ENCODE data around the gene WHRN. TPM values are rescaled to one million over a fixed set of nuclear protein-coding genes. Genes with fewer than 3 reads are reported as not detected.

Gene WHRN
- total and polyA plus RNA-seq, 9 of the 15 experiments (the other 6 are each of a cell fraction or from before 2014, with no cell fraction given), result 0.31 to 14.1 (median 3.0) TPM

DNA sequence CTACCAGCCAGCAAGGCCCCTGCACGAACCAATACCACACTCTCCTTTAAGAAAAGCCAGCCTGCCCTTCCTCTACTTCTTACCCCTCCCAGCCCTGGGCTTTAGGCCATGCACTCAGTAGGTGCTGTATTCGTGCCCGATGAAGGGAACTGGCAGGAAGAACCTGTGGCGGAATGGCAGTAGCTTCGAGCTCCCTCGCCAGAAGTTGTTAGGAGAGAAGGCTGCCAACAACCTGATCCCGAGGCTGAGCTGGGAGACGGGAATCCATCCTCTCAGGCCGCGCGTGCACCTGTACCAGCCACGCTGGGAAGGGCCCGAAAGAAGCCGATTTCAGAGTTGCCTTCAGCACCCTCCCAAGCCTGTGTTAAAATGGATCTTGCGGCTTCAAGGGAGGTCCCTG is 72.2 kb downstream of the WHRN start:
- Histone ChIP-seq H3K4me1 (replicated peaks in 1 of 2; ENCODE audit: control insufficient read depth in 2 of 2, insufficient read depth in 2 of 2, low read length in 2 of 2) (peaks cover 0 to 6% of the 10 kb centered on the region in 2 experiments; a peak in 2 of 5 replicates), H3K4me2 (ENCODE audit: insufficient read depth, low read length) (no peak overlapping the region), H3K9me1 (ENCODE audit: control insufficient read depth, insufficient read depth, low read length) (peaks cover 6% of the 10 kb centered on the region), H3K9ac (ENCODE audit: insufficient read depth in 1 of 2, low read depth in 2 of 2, low read length in 2 of 2) (no peak overlapping the region), H3K27me3 (ENCODE audit: control insufficient read depth in 2 of 2, insufficient read depth in 2 of 2, low read length in 2 of 2) (no peaks in the 10 kb centered on the region; a peak in 1 of 5 replicates), H3K36me3 (ENCODE audit: control insufficient read depth, insufficient read depth, low read length) (no peaks in the 10 kb centered on the region), H4K20me1 (replicated peaks; ENCODE audit: control insufficient read depth, insufficient read depth, low read length) (peaks cover 5% of the 10 kb centered on the region; the same call in 1 of the 2 replicates), H3K79me2 (ENCODE audit: control insufficient read depth, insufficient read depth, low read length) (no peaks in the 10 kb centered on the region), H3K27ac (ENCODE audit: extremely low read depth, low read depth, low read length) (no peak overlapping the region), H3K9me3 (replicated peaks; ENCODE audit: control insufficient read depth, insufficient read depth, low read depth, low read length) (no peaks in the 10 kb centered on the region), H3K4me3 (no peak overlapping the region), H2AFZ (ENCODE audit: low read depth, low read length) (no peak overlapping the region)
- TF ChIP-seq, protein P1, sequence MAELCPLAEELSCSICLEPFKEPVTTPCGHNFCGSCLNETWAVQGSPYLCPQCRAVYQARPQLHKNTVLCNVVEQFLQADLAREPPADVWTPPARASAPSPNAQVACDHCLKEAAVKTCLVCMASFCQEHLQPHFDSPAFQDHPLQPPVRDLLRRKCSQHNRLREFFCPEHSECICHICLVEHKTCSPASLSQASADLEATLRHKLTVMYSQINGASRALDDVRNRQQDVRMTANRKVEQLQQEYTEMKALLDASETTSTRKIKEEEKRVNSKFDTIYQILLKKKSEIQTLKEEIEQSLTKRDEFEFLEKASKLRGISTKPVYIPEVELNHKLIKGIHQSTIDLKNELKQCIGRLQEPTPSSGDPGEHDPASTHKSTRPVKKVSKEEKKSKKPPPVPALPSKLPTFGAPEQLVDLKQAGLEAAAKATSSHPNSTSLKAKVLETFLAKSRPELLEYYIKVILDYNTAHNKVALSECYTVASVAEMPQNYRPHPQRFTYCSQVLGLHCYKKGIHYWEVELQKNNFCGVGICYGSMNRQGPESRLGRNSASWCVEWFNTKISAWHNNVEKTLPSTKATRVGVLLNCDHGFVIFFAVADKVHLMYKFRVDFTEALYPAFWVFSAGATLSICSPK (IDR thresholded peaks at IDR 0.05; ENCODE audit: borderline replicate concordance), result no peak
- TF ChIP-seq DACH1 (IDR thresholded peaks at IDR 0.05; ENCODE audit: partially characterized antibody) (no peak), MCM5 (IDR thresholded peaks at IDR 0.05; ENCODE audit: low read depth) (no peak), NCOA1 (IDR thresholded peaks at IDR 0.05; ENCODE audit: low read depth) (no peak), ZNF436 (CRISPR knock-in tag; IDR thresholded peaks at IDR 0.05) (no peak), KLF6 (CRISPR knock-in tag; IDR thresholded peaks at IDR 0.05; ENCODE audit: borderline replicate concordance) (no peak), ZC3H11A (IDR thresholded peaks at IDR 0.05; ENCODE audit: low read depth, low read length) (no peak), TAF15 (IDR thresholded peaks at IDR 0.05; ENCODE audit: low read depth, low read length) (no peak), RBM14 (IDR thresholded peaks at IDR 0.05; ENCODE audit: borderline replicate concordance, insufficient read depth, low read depth, low read length) (no peak)
- TF ChIP-seq, protein P2, sequence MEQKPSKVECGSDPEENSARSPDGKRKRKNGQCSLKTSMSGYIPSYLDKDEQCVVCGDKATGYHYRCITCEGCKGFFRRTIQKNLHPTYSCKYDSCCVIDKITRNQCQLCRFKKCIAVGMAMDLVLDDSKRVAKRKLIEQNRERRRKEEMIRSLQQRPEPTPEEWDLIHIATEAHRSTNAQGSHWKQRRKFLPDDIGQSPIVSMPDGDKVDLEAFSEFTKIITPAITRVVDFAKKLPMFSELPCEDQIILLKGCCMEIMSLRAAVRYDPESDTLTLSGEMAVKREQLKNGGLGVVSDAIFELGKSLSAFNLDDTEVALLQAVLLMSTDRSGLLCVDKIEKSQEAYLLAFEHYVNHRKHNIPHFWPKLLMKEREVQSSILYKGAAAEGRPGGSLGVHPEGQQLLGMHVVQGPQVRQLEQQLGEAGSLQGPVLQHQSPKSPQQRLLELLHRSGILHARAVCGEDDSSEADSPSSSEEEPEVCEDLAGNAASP (IDR thresholded peaks at IDR 0.05), result no peak
- DNase-seq (ENCODE audit: extremely low read depth in 1 of 4, low spot score in 3 of 4) (no peak), ATAC-seq (no peak), FAIRE-seq (no peak)
- no TSS peak for BruUV-seq (replicated peaks)
- ChIA-PET CTCF (ENCODE audit: low intra/inter-chr PET ratio) (interaction anchor here (0.9 kb wide), 1 partner anchor 28 kb away, joined by 3 read pairs; no protein-coding TSS in a partner anchor), POLR2A (interaction anchor here (1.0 kb wide), 1 partner anchor 10 kb away, joined by 4 read pairs; no protein-coding TSS in a partner anchor)
- WGBS (ENCODE audit: insufficient coverage, low coverage, missing lambda C conversion rate), result 69% methylated on average over 11 of the region's 15 CpGs
- in situ Hi-C loops (cut with MboI), result loop anchor here (5.0 kb wide), 1 partner anchor 219 kb away; no protein-coding TSS in a partner anchor
- intact Hi-C loops (cut with micrococcal nuclease), result no loop called here

Data from K562 (cell line).